Loucy (cell line): ENCODE data around the gene FOXK2.

ENCODE experiments used
- EZH2phosphoT487 ChIP-seq: fragments of 200-600 bp; IDR thresholded peaks from 2 replicates; pipeline ENCODE4 v1.6.1; 2018; ENCODE audit warnings: antibody characterized with exemption, mild to moderate bottlenecking, moderate library complexity, borderline replicate concordance
- TF ChIP-seq, protein P1 (sequence below): fragments of 200-600 bp; sonication (generic); conservative IDR thresholded peaks from 2 replicates; pipeline ENCODE4 v1.5.1; 2014; ENCODE audit warnings: mild to moderate bottlenecking, antibody characterized with exemption, low read length

DNA sequence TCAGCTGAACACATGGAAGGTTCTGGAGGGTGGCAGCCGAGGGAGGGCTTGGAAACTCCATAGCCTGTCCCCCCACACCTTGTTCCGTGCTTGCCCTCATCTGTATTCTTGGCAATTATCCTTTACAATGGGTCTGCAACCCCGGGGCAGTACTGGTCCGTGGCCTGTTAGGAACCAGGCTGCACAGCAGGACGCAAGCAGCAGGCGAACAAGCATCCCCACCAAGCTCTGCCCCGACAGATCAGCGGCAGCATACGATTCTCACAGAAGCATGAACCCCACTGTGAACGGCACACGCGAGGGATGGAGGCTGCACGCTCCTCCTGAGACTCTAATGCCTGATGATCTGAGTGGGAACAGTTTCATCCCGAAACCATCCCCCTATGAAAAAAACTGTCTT is 122.5 kb downstream of the FOXK2 start:
- TF ChIP-seq, protein P1, sequence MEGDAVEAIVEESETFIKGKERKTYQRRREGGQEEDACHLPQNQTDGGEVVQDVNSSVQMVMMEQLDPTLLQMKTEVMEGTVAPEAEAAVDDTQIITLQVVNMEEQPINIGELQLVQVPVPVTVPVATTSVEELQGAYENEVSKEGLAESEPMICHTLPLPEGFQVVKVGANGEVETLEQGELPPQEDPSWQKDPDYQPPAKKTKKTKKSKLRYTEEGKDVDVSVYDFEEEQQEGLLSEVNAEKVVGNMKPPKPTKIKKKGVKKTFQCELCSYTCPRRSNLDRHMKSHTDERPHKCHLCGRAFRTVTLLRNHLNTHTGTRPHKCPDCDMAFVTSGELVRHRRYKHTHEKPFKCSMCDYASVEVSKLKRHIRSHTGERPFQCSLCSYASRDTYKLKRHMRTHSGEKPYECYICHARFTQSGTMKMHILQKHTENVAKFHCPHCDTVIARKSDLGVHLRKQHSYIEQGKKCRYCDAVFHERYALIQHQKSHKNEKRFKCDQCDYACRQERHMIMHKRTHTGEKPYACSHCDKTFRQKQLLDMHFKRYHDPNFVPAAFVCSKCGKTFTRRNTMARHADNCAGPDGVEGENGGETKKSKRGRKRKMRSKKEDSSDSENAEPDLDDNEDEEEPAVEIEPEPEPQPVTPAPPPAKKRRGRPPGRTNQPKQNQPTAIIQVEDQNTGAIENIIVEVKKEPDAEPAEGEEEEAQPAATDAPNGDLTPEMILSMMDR: no peak
- no peak for TF ChIP-seq EZH2phosphoT487
